Body of pancreas (tissue), 4 donors: ENCODE data around the gene TTC28.

Experiments
- CTCF ChIP-seq, 7 experiments: fragments of 450-650 bp in 4 of 7; fragments of 200-600 bp in 3 of 7; sonication (generic) in 3 of 7; IDR thresholded peaks; one replicate each; pipeline ENCODE4 v1.5.1; 2016 to 2019; ENCODE audit warnings: antibody characterized with exemption in 7 of 7
- POLR2A ChIP-seq, 3 donors: fragments of 450-650 bp; IDR thresholded peaks; one replicate each; pipeline ENCODE4 v1.6.1; 2016; ENCODE audit warnings: antibody characterized with exemption in 3 of 3, mild to moderate bottlenecking in 2 of 3

GRCh38 chr22:28299753-28300152 lies 379.9 kb downstream of the TTC28 start:
- TF ChIP-seq CTCF (IDR thresholded peaks at IDR 0.05): no peak
- TF ChIP-seq POLR2A (IDR thresholded peaks at IDR 0.05): no peak
